SK-N-SH treated with all-trans-retinoic acid at 6 μM for 48 hours (cell line): Measurements from ENCODE around the gene PDGFC.

Experiments
- ARNTL ChIP-seq: fragments of 450-650 bp; formaldehyde crosslinking; IDR thresholded peaks from 2 replicates; pipeline ENCODE4 v1.5.0; 2020; ENCODE audit warnings: low read depth, mild to moderate bottlenecking, moderate library complexity, borderline replicate concordance
- ESRRG ChIP-seq: fragments of 250-450 bp; sonication (Bioruptor Pico); IDR thresholded peaks from 2 replicates; pipeline ENCODE4 v1.6.1; 2021; ENCODE audit warnings: mild to moderate bottlenecking
- GLIS3 ChIP-seq: fragments of 250-450 bp; sonication (Bioruptor Pico); IDR thresholded peaks from 2 replicates; pipeline ENCODE4 v1.5.0; 2020; ENCODE audit warnings: mild to moderate bottlenecking, moderate library complexity
- OSR1 ChIP-seq: fragments of 250-450 bp; sonication (Bioruptor Pico); IDR thresholded peaks from 2 replicates; pipeline ENCODE4 v1.8.0; 2022; ENCODE audit warnings: moderate library complexity, mild to moderate bottlenecking, inconsistent platforms
- SNAI2 ChIP-seq: fragments of 250-450 bp; sonication (Bioruptor Pico); IDR thresholded peaks from 2 replicates; pipeline ENCODE4 v1.5.0; 2020; ENCODE audit warnings: mild to moderate bottlenecking, moderate library complexity
- TSHZ2 ChIP-seq: fragments of 250-450 bp; sonication (Bioruptor Pico); IDR thresholded peaks from 2 replicates; pipeline ENCODE4 v1.5.0; 2020; ENCODE audit warnings: mild to moderate bottlenecking, moderate library complexity
- ZC3H10 ChIP-seq: fragments of 250-450 bp; sonication (Bioruptor Pico); IDR thresholded peaks from 2 replicates; pipeline ENCODE4 v1.5.1; 2021; ENCODE audit warnings: mild to moderate bottlenecking, moderate library complexity
- ZFP30 ChIP-seq: fragments of 450-650 bp; formaldehyde crosslinking; IDR thresholded peaks from 2 replicates; pipeline ENCODE4 v1.5.0; 2022; ENCODE audit warnings: mild to moderate bottlenecking, moderate library complexity
- ZNF8 ChIP-seq: fragments of 450-650 bp; formaldehyde crosslinking; IDR thresholded peaks from 2 replicates; pipeline ENCODE4 v1.5.0; 2020; ENCODE audit warnings: mild to moderate bottlenecking, moderate library complexity
- TF ChIP-seq, protein P1 (sequence below): fragments of 250-450 bp; sonication (Bioruptor Pico); IDR thresholded peaks from 2 replicates; pipeline ENCODE4 v1.8.0; 2020; ENCODE audit warnings: mild to moderate bottlenecking, moderate library complexity, borderline replicate concordance

DNA sequence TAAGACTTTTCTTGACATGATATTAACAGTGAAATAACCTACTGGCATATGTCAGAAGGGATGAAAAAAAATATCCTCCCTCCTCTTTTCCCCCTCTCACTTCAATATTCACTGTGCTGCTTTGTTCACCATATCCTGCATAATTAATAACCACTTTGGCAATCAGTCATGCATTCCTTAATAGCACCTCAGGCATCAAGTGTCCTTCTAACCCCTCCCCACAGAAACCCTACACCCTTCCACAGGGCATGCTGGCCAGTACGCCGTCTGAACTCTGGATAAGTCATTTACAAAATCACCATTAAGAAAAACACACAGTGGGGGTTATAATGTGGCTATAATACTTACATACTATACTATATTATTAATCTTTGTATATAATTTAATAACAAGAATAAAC lies 165.9 kb downstream of the PDGFC start:
- TF ChIP-seq ARNTL (CRISPR knock-in tag): no peak
- no peak for TF ChIP-seq ZNF8 (CRISPR knock-in tag)
- no peak for TF ChIP-seq SNAI2
- TF ChIP-seq, protein P1, sequence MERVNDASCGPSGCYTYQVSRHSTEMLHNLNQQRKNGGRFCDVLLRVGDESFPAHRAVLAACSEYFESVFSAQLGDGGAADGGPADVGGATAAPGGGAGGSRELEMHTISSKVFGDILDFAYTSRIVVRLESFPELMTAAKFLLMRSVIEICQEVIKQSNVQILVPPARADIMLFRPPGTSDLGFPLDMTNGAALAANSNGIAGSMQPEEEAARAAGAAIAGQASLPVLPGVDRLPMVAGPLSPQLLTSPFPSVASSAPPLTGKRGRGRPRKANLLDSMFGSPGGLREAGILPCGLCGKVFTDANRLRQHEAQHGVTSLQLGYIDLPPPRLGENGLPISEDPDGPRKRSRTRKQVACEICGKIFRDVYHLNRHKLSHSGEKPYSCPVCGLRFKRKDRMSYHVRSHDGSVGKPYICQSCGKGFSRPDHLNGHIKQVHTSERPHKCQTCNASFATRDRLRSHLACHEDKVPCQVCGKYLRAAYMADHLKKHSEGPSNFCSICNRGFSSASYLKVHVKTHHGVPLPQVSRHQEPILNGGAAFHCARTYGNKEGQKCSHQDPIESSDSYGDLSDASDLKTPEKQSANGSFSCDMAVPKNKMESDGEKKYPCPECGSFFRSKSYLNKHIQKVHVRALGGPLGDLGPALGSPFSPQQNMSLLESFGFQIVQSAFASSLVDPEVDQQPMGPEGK (CRISPR knock-in tag): no peak
- TF ChIP-seq ESRRG (CRISPR knock-in tag): no peak
- no peak for TF ChIP-seq TSHZ2 (CRISPR knock-in tag)
- TF ChIP-seq ZC3H10: no peak
- no peak for TF ChIP-seq ZFP30 (CRISPR knock-in tag)
- TF ChIP-seq GLIS3 (CRISPR knock-in tag): no peak
- TF ChIP-seq OSR1 (CRISPR knock-in tag): no peak
